K562 (cell line): ENCODE results near the gene WRAP53. TPM values are rescaled to one million over a fixed set of nuclear protein-coding genes. Genes with fewer than 3 reads are reported as not detected.

Source experiments
- ATF3 ChIP-seq, 2 experiments: fragments of 450-650 bp in 1 of 2; sonication (generic) in 1 of 2; formaldehyde crosslinking in 1 of 2; IDR thresholded peaks in 1 of 2; conservative IDR thresholded peaks in 1 of 2; 2 replicates each; pipeline versions ENCODE4 v1.6.1 to v1.8.1; 2016 to 2023; ENCODE audit warnings: mild to moderate bottlenecking in 2 of 2, moderate library complexity in 2 of 2, inconsistent platforms in 1 of 2, missing genetic modification reagents in 1 of 2
- C11orf30 ChIP-seq: fragments of 450-650 bp; IDR thresholded peaks from 2 replicates; pipeline ENCODE4 v1.6.1; 2016; ENCODE audit warnings: low read depth, mild to moderate bottlenecking
- ELF2 ChIP-seq: fragments of 250-450 bp; sonication (Bioruptor Pico); IDR thresholded peaks from 2 replicates; pipeline ENCODE4 v1.5.0; 2021; ENCODE audit warnings: mild to moderate bottlenecking
- EP400 ChIP-seq: fragments of 450-650 bp; IDR thresholded peaks from 2 replicates; pipeline ENCODE4 v1.6.1; 2017; ENCODE audit warnings: antibody characterized with exemption, mild to moderate bottlenecking, moderate library complexity
- ILF3 ChIP-seq: fragments of 450-650 bp; IDR thresholded peaks from 2 replicates; pipeline ENCODE4 v1.6.1; 2018; ENCODE audit warnings: antibody characterized with exemption, mild to moderate bottlenecking, moderate library complexity, borderline replicate concordance
- NFYB ChIP-seq: IDR thresholded peaks from 2 replicates; pipeline ENCODE4 v1.6.1; 2011; ENCODE audit warnings: mild to moderate bottlenecking, moderate library complexity; ENCODE audit not compliant: insufficient read length; ENCODE audit errors: extremely low read depth
- RBM17 ChIP-seq: fragments of 200-400 bp; formaldehyde crosslinking; IDR thresholded peaks from 2 replicates; pipeline ENCODE4 v1.6.1; 2017; ENCODE audit warnings: low read depth, mild to moderate bottlenecking, low read length, borderline replicate concordance
- SOX6 ChIP-seq: fragments of 450-650 bp; IDR thresholded peaks from 2 replicates; pipeline ENCODE4 v1.6.1; 2014; ENCODE audit warnings: mild to moderate bottlenecking
- STAG1 ChIP-seq: sonication (generic); formaldehyde crosslinking; IDR thresholded peaks from 2 replicates; pipeline ENCODE4 v1.5.0; 2020; ENCODE audit warnings: missing genetic modification reagents, borderline replicate concordance
- YY1 ChIP-seq, 3 experiments: IDR thresholded peaks; 2 replicates each; pipeline ENCODE4 v1.6.1; 2011; ENCODE audit warnings: low read length in 2 of 3, mild to moderate bottlenecking in 2 of 3, moderate library complexity in 2 of 3, borderline replicate concordance in 1 of 3, control low read depth in 1 of 3, low read depth in 1 of 3; ENCODE audit not compliant: insufficient read depth in 3 of 3, insufficient replicate concordance in 2 of 3, control insufficient read depth in 1 of 3, insufficient read length in 1 of 3; ENCODE audit errors: extremely low read depth in 1 of 3
- polyA plus RNA-seq, 8 experiments: library from polyadenylated mRNA; depleted of rRNA in 4 of 8; stranded (reverse) in 5 of 8; unstranded in 3 of 8; fragments of >200 nt; fragmentation: Nextera tagmentation in 2 of 8; fragmentation: Illumina TruSeq in 1 of 8; extraction: Ambion mirVana in 2 of 8; extraction: Trizol in 1 of 8; gene quantifications; 2 replicates each; pipeline versions ENCODE4 v1.2.1 to v1.2.3, GENCODE V29; 2011 to 2014; ENCODE audit warnings: inconsistent platforms in 1 of 8, missing spikeins in 1 of 8
- total RNA-seq, 7 experiments: library from RNA; depleted of rRNA in 6 of 7; stranded (reverse); fragments of >200 nt in 6 of 7; fragmentation: Illumina TruSeq in 2 of 7; extraction: Trizol in 2 of 7; gene quantifications; 2 replicates each; pipeline versions ENCODE4 v1.2.1 to v1.2.3, GENCODE V29; 2011 to 2021; ENCODE audit warnings: low replicate concordance in 1 of 7
- TF ChIP-seq, protein P1 (sequence below): fragments of 450-650 bp; IDR thresholded peaks from 2 replicates; pipeline ENCODE4 v1.6.1; 2017; ENCODE audit warnings: antibody characterized with exemption, mild to moderate bottlenecking
- TF ChIP-seq, protein P2 (sequence below): sonication (generic); formaldehyde crosslinking; IDR thresholded peaks from 2 replicates; pipeline ENCODE4 v1.8.0; 2023; ENCODE audit warnings: missing genetic modification reagents, mild to moderate bottlenecking, borderline replicate concordance
- TF ChIP-seq, protein P3 (sequence below): fragments of 450-650 bp; IDR thresholded peaks from 2 replicates; pipeline ENCODE4 v1.6.1; 2016

The WRAP53 gene
- total and polyA plus RNA-seq, 9 of the 15 experiments (the other 6 are each of a cell fraction or from before 2014, with no cell fraction given): 0.72 to 18.2 (median 13.4) TPM

DNA sequence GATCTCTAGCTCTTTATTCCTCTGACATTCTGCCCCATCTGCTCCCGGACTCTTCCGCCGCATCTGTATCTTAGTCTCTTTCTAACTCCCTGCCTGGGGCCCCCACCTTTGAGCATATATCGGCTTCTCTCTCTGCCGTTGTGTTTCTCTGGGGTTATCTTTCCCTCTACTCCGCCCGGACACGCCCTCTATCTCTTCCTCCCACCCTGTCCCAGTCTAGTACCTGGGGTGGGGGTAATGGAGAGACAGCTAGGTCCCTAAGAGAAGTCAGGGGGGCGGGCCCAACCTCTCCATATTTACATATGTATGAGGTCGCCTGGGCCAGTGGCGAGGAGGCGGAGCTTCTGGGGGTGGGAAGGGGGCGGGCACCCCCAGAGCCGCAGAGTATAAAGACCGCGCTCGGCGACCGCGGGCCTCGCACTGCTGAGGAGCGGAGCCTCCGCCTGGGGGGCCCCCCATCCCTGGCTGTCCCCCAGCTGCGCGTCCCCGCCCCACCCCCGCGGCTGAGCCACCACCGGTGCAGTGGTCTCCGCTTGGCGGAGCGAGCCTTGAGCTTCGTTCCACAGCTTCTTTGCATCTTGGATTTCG is 37.7 kb upstream of the WRAP53 start, which contains the start of gene ATP1B2 (continued):
- TF ChIP-seq, protein P1, sequence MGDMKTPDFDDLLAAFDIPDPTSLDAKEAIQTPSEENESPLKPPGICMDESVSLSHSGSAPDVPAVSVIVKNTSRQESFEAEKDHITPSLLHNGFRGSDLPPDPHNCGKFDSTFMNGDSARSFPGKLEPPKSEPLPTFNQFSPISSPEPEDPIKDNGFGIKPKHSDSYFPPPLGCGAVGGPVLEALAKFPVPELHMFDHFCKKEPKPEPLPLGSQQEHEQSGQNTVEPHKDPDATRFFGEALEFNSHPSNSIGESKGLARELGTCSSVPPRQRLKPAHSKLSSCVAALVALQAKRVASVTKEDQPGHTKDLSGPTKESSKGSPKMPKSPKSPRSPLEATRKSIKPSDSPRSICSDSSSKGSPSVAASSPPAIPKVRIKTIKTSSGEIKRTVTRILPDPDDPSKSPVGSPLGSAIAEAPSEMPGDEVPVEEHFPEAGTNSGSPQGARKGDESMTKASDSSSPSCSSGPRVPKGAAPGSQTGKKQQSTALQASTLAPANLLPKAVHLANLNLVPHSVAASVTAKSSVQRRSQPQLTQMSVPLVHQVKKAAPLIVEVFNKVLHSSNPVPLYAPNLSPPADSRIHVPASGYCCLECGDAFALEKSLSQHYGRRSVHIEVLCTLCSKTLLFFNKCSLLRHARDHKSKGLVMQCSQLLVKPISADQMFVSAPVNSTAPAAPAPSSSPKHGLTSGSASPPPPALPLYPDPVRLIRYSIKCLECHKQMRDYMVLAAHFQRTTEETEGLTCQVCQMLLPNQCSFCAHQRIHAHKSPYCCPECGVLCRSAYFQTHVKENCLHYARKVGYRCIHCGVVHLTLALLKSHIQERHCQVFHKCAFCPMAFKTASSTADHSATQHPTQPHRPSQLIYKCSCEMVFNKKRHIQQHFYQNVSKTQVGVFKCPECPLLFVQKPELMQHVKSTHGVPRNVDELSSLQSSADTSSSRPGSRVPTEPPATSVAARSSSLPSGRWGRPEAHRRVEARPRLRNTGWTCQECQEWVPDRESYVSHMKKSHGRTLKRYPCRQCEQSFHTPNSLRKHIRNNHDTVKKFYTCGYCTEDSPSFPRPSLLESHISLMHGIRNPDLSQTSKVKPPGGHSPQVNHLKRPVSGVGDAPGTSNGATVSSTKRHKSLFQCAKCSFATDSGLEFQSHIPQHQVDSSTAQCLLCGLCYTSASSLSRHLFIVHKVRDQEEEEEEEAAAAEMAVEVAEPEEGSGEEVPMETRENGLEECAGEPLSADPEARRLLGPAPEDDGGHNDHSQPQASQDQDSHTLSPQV: no peak
- TF ChIP-seq ILF3 (no peak), EP400 (0 out of 2 replicates have a peak, but pooled peaks have one; percentile 11), STAG1 (CRISPR knock-in tag) (no peak), SOX6 (no peak), ELF2 (CRISPR knock-in tag) (no peak), NFYB (no peak), ATF3 (IDR thresholded peaks at IDR 0.05) (no peak), ATF3 (CRISPR knock-in tag; conservative IDR thresholded peaks at IDR 0.05) (no peak), C11orf30 (no peak), YY1 (IDR thresholded peaks at IDR 0.05; ENCODE audit: borderline replicate concordance in 1 of 3, control insufficient read depth in 1 of 3, extremely low read depth in 1 of 3, insufficient read depth in 3 of 3, insufficient read length in 1 of 3, insufficient replicate concordance in 2 of 3, low read depth in 1 of 3, low read length in 2 of 3) (no peak), RBM17 (no peak)
- TF ChIP-seq, protein P2, sequence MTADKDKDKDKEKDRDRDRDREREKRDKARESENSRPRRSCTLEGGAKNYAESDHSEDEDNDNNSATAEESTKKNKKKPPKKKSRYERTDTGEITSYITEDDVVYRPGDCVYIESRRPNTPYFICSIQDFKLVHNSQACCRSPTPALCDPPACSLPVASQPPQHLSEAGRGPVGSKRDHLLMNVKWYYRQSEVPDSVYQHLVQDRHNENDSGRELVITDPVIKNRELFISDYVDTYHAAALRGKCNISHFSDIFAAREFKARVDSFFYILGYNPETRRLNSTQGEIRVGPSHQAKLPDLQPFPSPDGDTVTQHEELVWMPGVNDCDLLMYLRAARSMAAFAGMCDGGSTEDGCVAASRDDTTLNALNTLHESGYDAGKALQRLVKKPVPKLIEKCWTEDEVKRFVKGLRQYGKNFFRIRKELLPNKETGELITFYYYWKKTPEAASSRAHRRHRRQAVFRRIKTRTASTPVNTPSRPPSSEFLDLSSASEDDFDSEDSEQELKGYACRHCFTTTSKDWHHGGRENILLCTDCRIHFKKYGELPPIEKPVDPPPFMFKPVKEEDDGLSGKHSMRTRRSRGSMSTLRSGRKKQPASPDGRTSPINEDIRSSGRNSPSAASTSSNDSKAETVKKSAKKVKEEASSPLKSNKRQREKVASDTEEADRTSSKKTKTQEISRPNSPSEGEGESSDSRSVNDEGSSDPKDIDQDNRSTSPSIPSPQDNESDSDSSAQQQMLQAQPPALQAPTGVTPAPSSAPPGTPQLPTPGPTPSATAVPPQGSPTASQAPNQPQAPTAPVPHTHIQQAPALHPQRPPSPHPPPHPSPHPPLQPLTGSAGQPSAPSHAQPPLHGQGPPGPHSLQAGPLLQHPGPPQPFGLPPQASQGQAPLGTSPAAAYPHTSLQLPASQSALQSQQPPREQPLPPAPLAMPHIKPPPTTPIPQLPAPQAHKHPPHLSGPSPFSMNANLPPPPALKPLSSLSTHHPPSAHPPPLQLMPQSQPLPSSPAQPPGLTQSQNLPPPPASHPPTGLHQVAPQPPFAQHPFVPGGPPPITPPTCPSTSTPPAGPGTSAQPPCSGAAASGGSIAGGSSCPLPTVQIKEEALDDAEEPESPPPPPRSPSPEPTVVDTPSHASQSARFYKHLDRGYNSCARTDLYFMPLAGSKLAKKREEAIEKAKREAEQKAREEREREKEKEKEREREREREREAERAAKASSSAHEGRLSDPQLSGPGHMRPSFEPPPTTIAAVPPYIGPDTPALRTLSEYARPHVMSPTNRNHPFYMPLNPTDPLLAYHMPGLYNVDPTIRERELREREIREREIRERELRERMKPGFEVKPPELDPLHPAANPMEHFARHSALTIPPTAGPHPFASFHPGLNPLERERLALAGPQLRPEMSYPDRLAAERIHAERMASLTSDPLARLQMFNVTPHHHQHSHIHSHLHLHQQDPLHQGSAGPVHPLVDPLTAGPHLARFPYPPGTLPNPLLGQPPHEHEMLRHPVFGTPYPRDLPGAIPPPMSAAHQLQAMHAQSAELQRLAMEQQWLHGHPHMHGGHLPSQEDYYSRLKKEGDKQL (CRISPR knock-in tag): no peak
- TF ChIP-seq, protein P3, sequence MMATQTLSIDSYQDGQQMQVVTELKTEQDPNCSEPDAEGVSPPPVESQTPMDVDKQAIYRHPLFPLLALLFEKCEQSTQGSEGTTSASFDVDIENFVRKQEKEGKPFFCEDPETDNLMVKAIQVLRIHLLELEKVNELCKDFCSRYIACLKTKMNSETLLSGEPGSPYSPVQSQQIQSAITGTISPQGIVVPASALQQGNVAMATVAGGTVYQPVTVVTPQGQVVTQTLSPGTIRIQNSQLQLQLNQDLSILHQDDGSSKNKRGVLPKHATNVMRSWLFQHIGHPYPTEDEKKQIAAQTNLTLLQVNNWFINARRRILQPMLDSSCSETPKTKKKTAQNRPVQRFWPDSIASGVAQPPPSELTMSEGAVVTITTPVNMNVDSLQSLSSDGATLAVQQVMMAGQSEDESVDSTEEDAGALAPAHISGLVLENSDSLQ: 0 out of 2 replicates have a peak, but pooled peaks have one; percentile 44
